Peyer's patch (tissue), 4 donors: ENCODE measurements around the gene MTM1.

ENCODE experiments used
- POLR2A ChIP-seq, 2 donors: fragments of 450-650 bp; IDR thresholded peaks; one replicate each; pipeline ENCODE4 v1.5.1; 2017; ENCODE audit warnings: antibody characterized with exemption in 2 of 2, mild to moderate bottlenecking in 2 of 2, moderate library complexity in 2 of 2
- TF ChIP-seq, protein P1 (sequence below), 6 experiments: fragments of 450-650 bp in 4 of 6; fragments of 200-600 bp in 2 of 6; sonication (generic) in 1 of 6; IDR thresholded peaks; one replicate each; pipeline ENCODE4 v1.5.1; 2017 to 2019; ENCODE audit warnings: antibody characterized with exemption in 6 of 6, mild to moderate bottlenecking in 3 of 6, moderate library complexity in 1 of 6

DNA sequence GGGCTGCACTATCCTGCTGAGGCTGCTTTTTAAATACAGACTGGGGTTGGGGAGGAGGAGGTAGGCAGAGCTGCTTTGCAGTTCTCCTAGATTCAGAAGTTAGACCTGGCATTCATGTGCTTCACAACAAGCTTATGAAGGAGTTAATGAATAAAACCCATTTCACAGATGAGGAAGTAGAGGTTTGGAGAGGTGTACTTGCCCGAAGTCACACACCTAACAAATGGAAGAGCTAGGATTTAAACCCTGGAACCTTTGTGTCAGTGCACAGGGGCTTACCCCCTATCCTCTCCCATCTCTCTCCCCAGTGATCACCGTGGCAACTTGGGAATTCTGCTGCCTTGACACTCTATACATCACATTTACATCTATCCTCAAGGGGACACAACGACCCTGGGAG lies 3.6 kb upstream of the MTM1 start:
- no peak for TF ChIP-seq POLR2A (IDR thresholded peaks at IDR 0.05)
- TF ChIP-seq, protein P1, sequence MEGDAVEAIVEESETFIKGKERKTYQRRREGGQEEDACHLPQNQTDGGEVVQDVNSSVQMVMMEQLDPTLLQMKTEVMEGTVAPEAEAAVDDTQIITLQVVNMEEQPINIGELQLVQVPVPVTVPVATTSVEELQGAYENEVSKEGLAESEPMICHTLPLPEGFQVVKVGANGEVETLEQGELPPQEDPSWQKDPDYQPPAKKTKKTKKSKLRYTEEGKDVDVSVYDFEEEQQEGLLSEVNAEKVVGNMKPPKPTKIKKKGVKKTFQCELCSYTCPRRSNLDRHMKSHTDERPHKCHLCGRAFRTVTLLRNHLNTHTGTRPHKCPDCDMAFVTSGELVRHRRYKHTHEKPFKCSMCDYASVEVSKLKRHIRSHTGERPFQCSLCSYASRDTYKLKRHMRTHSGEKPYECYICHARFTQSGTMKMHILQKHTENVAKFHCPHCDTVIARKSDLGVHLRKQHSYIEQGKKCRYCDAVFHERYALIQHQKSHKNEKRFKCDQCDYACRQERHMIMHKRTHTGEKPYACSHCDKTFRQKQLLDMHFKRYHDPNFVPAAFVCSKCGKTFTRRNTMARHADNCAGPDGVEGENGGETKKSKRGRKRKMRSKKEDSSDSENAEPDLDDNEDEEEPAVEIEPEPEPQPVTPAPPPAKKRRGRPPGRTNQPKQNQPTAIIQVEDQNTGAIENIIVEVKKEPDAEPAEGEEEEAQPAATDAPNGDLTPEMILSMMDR (IDR thresholded peaks at IDR 0.05), result no peak
